Measurements from ENCODE around the gene RFC2. TPM values are rescaled to one million over a fixed set of nuclear protein-coding genes. Genes with fewer than 3 reads are reported as not detected.

Gene RFC2
- total and polyA plus RNA-seq, 5 experiments from 2014 or later = 15.6 to 26.1 (median 20.3) TPM

DNA sequence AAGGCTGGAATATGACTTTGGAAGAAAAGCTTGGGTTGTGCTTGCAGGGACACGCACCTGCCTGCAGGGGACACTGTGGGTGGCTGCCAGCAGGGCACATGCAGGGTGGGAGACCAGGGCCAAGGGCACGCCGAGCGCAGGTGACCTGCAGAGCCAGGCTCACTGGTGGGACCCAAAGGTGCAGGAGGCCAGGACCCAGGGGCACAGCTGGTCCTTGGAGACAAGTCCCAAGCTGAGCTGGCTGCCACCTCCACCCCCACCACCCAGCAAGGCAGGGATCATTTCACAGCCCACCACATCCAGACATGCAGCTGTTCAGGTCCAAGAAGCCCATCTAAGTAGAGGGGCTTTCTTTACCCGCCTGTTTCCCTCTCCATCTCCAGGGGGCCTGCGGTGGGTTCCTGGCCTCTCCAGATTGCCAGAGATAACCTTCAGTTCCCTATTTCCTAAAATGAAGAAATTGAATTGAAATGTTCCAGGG lies 21.2 kb upstream of the RFC2 start:
- DNase-seq (no peak), ATAC-seq (no peak)
- Mint-ChIP-seq H3K4me1 (peaks cover 0 to 13% (median 5%) of the 10 kb centered on the region in 4 donors), H3K27me3 (peaks cover 0 to 6% (median 0%) of the 10 kb centered on the region in 5 donors), H3K4me3 (no peak overlapping the region), H3K36me3 (no peaks in the 10 kb centered on the region), H3K9me3 (no peaks in the 10 kb centered on the region), H3K27ac (no peak overlapping the region)
- POLR2A ChIA-PET = no interaction called here

DNA sequence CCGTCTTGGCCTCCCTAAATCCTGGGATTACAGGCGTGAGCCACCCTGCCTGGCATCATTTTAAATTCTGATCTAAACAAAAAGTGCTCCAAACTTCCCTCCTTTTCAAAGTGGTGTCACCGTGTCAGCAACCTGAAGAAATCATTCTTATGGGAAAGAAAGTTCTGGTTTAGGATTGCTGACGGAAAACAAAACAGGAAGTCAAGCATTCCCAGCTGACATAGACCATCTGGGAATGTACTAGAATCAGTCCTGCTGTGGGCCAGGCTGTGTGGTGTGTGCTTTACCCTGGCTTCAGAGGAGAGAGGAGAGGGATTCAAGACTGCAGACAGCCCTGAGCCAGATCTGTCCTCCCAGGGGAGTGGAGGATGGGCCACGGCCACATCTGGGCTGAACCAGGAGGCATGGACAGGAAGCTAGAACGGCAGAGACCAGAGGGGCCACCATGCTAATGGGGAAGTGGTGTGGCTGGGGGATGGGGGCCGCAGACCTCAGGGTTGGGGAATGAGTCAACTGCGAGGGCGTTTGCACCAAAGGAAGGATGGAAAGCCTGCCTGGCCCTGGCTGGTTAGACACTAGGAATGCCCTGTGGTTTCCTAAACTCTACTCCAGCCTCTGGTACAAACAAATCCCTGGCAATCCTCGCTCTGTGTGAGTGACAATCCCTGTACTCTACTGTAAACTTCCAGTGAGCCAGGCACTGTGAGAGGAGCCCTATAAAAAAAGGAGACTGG lies 18.3 kb upstream of the RFC2 start:
- Mint-ChIP-seq H3K4me1 (peaks cover 0 to 16% (median 6%) of the 10 kb centered on the region in 4 donors), H3K36me3 (no peaks in the 10 kb centered on the region), H3K27ac (peak overlapping the region in 2 of 10 donors; percentile 21 to 24), H3K4me3 (peak overlapping the region in 2 of 10 donors; percentile 14 to 52), H3K27me3 (peaks cover 0 to 4% (median 1%) of the 10 kb centered on the region in 5 donors), H3K9me3 (no peaks in the 10 kb centered on the region)
- ATAC-seq = no peak
- DNase-seq = no peak
- POLR2A ChIA-PET = no interaction called here

DNA sequence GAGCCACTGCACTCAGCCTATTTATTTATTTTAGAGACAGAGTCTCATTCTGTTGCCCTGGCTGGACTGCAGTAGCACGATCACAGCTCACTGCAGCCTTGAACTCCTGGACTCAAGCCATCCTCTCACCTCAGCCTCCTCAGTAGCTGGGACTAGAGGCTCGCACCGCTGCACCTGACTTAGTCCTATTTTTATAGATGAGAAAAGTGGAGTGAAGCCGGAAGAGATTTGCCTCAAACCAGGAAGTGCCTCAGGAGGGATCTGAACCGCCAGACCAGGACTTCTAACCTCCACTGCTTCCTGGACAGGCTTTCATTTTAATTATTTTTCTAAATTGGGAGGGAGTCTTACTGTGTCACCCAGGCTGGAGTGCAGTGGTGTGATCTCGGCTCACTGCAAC lies 17.5 kb upstream of the RFC2 start:
- DNase-seq = no peak
- Mint-ChIP-seq H3K4me1 (peaks cover 0 to 16% (median 6%) of the 10 kb centered on the region in 4 donors), H3K4me3 (peak overlapping the region in 2 of 10 donors; percentile 18 to 52), H3K27ac (peak overlapping the region in 1 of 10 donors; percentile 51), H3K9me3 (no peaks in the 10 kb centered on the region), H3K36me3 (no peaks in the 10 kb centered on the region), H3K27me3 (peaks cover 0 to 4% (median 1%) of the 10 kb centered on the region in 5 donors)
- no peak for ATAC-seq
- POLR2A ChIA-PET = no interaction called here

DNA sequence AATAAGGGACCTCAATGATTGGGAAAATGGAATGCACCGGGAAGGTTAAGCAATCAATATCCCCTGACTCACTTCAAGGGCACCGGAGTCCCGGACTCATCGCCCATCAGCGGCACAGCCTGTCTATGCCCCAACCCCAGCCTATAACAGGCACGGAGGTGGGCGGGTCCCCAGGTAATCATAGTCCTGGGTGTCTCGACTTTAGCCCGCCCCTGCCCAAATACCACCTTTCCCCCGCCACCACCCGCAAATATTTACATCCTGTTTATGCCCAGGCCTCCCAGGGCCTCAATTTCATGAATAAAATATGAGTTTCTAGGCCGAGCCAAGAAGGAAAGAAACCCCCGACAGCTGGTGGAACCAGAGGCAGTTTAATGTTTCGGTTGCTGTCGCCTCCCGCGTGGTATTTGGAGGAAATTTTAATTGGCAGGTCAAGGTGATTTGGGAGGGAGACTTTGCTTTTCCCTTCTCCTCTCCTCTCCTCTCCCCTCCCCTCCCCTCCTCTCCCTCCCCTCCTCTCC lies 15.6 kb upstream of the RFC2 start:
- H3K27ac Mint-ChIP-seq = peak overlapping the region in 4 of 10 donors; percentile 1 to 75 (median 58)
- POLR2A ChIA-PET = interaction anchor here (1.5 to 1.6 kb wide), 2 partner anchors 17 to 20 kb away, joined by 3 to 6 read pairs; partner anchors contain the start of gene CLIP2
- ATAC-seq = peak; percentile 95 to 96
- no peaks in the 10 kb centered on the region for H3K9me3 Mint-ChIP-seq
- H3K4me3 Mint-ChIP-seq = peak overlapping the region; percentile 76 to 94 (median 90)
- DNase-seq = peak; percentile 37 to 77 (median 62)
- no peaks in the 10 kb centered on the region for H3K36me3 Mint-ChIP-seq
- H3K4me1 Mint-ChIP-seq = peaks cover 0 to 16% (median 6%) of the 10 kb centered on the region in 4 donors
- H3K27me3 Mint-ChIP-seq = peaks cover 0 to 4% (median 1%) of the 10 kb centered on the region in 5 donors

DNA sequence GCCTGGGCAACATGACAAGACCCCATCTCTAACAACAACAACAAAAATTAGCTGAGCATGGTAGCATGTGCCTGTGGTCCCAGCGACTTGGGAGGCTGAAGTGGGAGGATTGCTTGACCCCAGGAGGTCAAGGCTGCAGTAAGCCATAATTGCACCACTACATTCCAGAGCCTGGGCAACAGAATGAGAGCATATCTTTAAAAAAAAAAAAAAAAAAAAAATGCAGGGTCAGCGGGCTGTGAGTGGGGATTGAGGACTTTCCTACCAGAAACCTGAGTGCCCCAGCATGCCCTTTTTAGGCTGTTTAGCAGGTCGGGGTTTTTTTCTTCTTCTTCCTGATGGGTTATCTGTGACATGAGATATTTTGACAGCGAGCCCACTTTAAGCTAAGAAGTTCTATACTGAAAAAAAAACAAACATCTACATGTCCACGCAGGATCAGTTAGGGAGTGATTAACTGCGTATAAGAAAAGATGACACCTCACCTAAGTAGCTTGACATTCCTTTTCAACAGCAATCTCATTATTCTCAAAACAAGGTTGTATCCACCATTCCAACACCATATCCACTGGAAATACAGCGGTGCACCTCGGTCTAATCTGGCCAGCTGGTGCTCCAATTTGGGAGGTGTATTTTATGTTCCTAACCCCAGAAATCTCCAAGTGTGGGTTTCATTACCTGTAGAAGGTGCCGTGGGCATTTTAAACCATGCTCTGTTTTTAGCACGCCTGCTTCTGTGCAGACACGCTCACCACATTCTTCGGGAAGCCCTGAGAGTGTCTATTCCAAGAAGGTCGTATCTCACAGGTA lies 13.8 kb upstream of the RFC2 start:
- Mint-ChIP-seq H3K4me1 (peaks cover 0 to 16% (median 6%) of the 10 kb centered on the region in 4 donors), H3K36me3 (no peaks in the 10 kb centered on the region), H3K9me3 (no peaks in the 10 kb centered on the region), H3K4me3 (peak overlapping the region in 1 of 10 donors; percentile 4), H3K27ac (peak overlapping the region in 1 of 10 donors; percentile 25), H3K27me3 (peaks cover 0 to 4% (median 1%) of the 10 kb centered on the region in 5 donors)
- DNase-seq (no peak), ATAC-seq (no peak)
- POLR2A ChIA-PET = interaction anchor here (0.6 to 1.1 kb wide), 3 partner anchors 21 to 62 kb away, joined by 3 to 4 read pairs (median 4); partner anchors contain the start of gene CLIP2

DNA sequence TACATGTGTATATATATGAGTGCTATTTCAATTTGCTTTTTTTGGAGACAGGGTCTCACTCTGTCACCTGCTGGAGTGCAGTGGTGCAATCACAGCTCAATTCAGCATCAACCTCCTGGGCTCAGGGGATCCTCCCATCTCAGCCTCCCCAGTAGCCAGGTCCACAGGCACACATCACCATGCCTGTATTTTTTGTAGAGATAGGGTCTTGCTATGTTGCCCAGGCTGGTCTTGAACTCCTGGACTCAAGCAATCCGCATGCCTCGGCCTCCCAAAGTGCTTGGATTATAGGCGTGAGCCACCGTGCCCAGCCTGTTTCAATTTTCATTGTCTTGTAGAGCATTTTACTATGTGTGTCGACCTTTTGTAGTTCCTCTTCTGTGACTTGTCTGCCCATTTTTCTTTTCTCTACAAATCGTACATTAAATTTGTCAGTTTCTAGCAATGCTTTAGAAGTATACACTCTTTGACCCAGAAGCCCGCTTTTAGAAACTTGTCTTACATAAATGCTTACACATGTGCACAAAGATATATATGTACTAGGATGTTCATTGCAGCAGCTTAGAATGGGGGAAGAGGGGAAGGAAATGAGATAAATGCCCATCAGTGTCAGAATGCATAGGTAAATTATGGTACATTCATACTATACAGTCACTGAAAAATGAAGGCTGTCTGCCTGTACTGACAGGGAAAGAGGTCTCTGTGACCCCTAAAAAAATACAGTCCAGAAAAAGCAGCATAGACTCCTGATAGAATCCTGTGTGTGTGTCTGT lies 12.2 kb upstream of the RFC2 start:
- peaks cover 0 to 1% (median 0%) of the 10 kb centered on the region in 5 donors for H3K27me3 Mint-ChIP-seq
- H3K4me3 Mint-ChIP-seq = no peak overlapping the region
- POLR2A ChIA-PET = no interaction called here
- no peak for ATAC-seq
- peaks cover 0 to 8% (median 1%) of the 10 kb centered on the region in 4 donors for H3K4me1 Mint-ChIP-seq
- no peak overlapping the region for H3K27ac Mint-ChIP-seq
- H3K9me3 Mint-ChIP-seq = no peaks in the 10 kb centered on the region
- no peak for DNase-seq
- H3K36me3 Mint-ChIP-seq = no peaks in the 10 kb centered on the region

DNA sequence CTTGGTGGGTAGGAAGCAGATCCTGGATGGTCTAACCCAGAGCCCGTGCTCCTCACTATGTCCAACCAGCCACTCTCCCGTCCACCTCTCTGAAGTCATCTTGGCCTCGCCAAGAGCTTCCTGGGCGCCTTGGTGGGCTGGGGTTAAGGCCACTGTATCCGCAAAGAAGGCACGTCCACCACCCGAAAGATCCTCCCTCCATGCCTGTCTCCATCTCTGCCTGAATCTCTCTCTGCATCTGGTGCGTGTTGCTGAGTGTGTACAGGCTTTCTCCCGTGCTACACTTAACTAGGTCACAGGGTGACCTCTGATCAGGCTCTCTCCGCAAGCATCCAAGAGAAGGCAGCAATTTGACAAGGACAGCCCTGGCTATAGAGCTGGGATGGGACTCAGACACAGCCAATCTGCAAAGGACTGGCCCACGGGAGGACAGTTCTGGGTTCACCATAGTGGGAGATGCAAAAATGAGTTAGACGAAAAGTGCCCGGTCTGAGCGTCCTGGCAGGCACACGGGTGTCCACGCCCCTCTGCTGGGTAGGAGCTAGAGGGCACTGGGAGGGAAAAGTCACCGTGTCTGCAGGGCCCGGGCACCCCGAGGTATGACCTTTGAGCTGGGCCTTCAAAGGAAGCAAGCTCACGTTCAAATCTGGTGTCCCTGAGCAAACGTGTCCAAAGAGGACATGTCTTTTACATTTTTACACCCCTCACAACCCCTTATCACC lies 9.4 kb upstream of the RFC2 start:
- Mint-ChIP-seq H3K9me3 (no peaks in the 10 kb centered on the region), H3K4me3 (no peak overlapping the region), H3K36me3 (no peaks in the 10 kb centered on the region), H3K27ac (no peak overlapping the region), H3K4me1 (no peaks in the 10 kb centered on the region), H3K27me3 (no peaks in the 10 kb centered on the region)
- POLR2A ChIA-PET = no interaction called here
- DNase-seq = peak in 1 of 10 donors; percentile 43
- no peak for ATAC-seq

DNA sequence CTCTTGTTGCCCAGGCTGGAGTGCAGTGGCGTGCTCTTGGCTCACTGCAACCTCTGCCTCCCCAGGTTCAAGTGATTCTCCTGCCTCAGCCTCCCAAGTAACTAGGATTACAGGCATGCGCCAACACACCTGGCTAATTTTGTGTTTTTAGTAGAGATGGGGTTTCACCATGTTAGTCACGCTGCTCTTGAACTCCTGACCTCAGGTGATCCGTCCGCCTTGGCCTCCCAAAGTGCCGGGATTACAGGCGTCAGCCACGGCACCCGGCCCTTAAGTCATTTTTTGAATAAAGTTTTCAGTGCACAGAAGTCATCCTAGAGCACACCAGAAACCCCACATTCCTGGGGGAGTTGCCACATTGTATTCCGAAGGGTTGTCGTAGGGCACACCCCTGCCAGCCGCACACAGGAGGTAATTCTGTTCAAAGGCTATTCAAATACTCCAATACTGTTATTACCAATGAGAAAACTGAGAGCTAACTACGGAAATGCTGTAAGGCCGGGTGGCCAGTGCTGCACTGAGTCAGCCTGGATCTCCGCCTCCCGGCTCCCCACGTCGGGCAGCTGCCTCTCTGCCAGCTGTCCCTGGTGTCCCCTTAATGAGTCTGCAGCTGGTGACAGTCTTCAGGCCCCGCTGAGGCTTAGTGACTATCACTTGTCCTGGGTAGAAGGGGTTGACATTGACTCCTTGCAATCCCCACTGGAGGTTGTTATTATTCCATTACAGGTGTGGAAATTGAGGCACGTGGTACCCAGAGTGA lies 8.6 kb upstream of the RFC2 start:
- no peaks in the 10 kb centered on the region for H3K4me1 Mint-ChIP-seq
- no peak for ATAC-seq

DNA sequence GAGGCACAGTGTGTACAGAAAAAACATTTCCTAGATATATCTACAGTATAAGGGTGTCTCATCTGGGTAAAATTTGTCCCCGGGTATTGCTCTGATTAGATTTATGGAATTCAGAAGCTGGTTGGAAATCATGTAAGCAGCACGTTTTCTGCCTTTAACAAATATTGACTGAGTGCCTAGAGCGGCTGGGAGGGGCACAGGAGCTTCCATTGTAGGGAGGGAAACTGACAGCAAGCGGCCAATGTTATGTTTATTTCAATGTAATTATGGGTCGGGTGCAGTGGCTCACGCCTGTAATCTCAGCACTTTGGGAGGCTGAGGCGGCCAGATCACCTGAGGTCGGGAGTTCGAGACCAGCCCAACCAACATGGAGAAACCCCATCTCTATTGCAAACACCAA lies 4.4 kb upstream of the RFC2 start:
- Mint-ChIP-seq H3K36me3 (no peaks in the 10 kb centered on the region), H3K9me3 (peaks cover 0 to 3% (median 0%) of the 10 kb centered on the region in 9 donors), H3K27me3 (no peaks in the 10 kb centered on the region), H3K27ac (peak overlapping the region in 1 of 10 donors; percentile 13), H3K4me1 (peaks cover 2 to 22% (median 15%) of the 10 kb centered on the region in 4 donors), H3K4me3 (no peak overlapping the region)
- no peak for ATAC-seq
- POLR2A ChIA-PET = no interaction called here
- no peak for DNase-seq

More for the DNA sequence above, 8.6 kb upstream of the RFC2 start:
- no peak overlapping the region for H3K4me3 Mint-ChIP-seq
- no peak for DNase-seq
- POLR2A ChIA-PET = no interaction called here
- H3K36me3 Mint-ChIP-seq = no peaks in the 10 kb centered on the region
- H3K27ac Mint-ChIP-seq = peak overlapping the region in 1 of 10 donors; percentile 34
- no peaks in the 10 kb centered on the region for H3K27me3 Mint-ChIP-seq
- H3K9me3 Mint-ChIP-seq = no peaks in the 10 kb centered on the region

DNA sequence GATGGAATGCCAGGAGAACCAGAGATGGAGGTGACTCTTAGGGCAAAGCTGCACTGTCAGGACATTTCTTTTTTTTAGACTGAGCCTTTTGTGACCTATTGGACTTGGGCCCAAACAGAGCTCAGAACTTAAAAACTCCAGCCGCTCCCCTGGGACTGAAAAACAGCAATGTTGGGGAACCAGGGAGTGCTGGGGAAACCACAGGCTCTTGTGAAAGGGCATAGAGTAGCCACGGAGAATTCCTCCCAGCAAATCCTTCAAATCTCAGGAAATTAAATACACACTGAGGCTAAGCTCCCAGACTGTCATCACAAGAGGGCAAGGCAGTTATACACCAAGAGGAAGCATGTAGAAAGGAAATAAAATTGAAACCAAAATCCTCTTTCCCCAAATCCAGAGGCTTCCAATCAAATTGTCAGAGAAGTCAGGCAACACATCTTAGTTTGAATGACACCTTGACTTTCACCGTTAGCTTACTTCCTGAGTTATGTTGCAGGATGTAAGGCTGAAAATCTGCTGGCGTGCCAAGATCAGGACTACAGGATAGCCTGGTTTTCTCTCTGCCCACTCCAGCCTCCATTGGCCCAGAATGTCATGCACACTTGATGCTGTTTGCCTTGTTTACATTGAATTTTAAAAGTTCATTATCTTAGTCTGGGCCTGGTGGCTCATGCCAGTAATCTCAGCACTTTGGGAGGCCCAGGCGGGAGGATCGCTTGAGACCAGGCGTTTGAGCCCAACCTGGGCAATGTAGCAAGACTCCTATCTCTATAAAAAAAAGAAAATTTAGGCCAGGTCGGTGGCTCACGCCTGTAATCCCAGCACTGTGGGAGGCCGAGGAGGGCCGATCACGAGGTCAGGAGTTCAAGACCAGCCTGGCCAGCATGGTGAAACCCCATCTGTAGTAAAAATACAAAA lies 2.6 kb upstream of the RFC2 start:
- peak overlapping the region in 7 of 10 donors; percentile 10 to 98 (median 75) for H3K4me3 Mint-ChIP-seq
- peaks cover 0 to 3% (median 0%) of the 10 kb centered on the region in 9 donors for H3K9me3 Mint-ChIP-seq
- H3K27ac Mint-ChIP-seq = peak overlapping the region in 8 of 10 donors; percentile 67 to 98 (median 87)
- H3K27me3 Mint-ChIP-seq = no peaks in the 10 kb centered on the region
- H3K4me1 Mint-ChIP-seq = peaks cover 2 to 35% (median 21%) of the 10 kb centered on the region in 4 donors
- ATAC-seq (no peak), DNase-seq (no peak)
- peaks cover 0 to 3% (median 2%) of the 10 kb centered on the region in 3 donors for H3K36me3 Mint-ChIP-seq
- POLR2A ChIA-PET = interaction anchor here (1.4 kb wide), 1 partner anchor 83 kb away, joined by 5 read pairs; the partner anchor contains the start of gene EIF4H
